Stimulated activated CD4-positive, alpha-beta T cell treated with anti-CD3 and anti-CD28 coated beads, Interleukin-4, amount 100 ng/mL, for 4 hours (primary cell): ENCODE results near the gene LYPD3.
"Not testable (repeated sequence)": the region's sequence is repeated elsewhere in the genome, so short reads cannot be mapped to it uniquely, and the experiment has no call there.

Experiments used
- DNase-seq, 2 experiments: peaks; one replicate each; pipeline ENCODE4 v3.0.0-alpha.2; 2020

LYPD3 gene

DNA sequence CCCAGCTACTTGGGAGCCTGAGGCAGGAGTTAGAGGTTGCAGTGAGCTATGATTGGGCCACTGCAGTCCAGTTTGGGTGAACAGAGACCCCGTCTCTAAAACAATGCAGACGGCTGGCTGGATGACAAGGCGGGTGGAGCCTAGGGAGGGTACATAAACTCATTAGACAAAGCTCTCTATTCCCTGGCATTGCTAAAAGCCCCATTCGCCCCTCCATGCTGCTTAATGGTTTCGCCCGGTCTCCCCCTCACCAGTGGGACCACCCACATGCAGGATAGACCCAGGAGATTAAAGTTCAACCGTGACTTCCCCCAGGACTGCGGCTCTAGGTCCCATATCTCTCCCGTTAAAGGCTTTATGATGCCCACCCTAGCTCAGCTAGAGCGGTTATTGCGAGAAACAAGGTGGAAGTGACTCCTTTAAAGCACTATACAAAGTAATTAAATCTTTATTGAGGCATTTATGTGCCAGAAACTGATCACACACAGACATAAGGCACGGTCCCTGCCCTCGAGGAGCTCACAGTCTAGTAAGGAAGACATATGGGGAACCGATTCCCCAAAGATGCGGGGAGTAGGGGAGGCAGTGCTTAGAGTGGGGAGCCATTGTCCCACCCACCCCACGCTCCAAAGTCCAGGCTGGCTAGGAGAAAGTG lies 4.9 kb downstream of the LYPD3 start:
- no peak for DNase-seq

DNA sequence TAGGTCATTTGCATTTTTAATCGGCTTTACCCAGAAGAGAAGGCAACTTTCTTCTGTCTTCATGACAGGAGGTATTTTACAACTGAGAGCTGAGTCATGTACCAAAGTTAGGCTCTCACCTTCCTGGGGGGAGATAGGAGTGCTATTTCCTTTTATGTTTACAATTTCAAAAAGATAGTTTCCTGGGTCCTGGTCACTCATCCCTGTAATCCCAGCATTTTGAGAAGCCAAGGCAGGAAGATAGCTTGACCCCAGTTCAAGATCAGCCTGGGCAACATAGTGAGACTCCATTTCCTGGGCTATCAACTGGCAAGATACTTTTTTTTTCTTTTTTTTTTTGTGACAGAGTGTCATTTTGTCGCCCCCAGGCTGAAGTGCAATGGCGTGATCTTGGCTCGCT lies 7.6 kb downstream of the LYPD3 start:
- no peak for DNase-seq

DNA sequence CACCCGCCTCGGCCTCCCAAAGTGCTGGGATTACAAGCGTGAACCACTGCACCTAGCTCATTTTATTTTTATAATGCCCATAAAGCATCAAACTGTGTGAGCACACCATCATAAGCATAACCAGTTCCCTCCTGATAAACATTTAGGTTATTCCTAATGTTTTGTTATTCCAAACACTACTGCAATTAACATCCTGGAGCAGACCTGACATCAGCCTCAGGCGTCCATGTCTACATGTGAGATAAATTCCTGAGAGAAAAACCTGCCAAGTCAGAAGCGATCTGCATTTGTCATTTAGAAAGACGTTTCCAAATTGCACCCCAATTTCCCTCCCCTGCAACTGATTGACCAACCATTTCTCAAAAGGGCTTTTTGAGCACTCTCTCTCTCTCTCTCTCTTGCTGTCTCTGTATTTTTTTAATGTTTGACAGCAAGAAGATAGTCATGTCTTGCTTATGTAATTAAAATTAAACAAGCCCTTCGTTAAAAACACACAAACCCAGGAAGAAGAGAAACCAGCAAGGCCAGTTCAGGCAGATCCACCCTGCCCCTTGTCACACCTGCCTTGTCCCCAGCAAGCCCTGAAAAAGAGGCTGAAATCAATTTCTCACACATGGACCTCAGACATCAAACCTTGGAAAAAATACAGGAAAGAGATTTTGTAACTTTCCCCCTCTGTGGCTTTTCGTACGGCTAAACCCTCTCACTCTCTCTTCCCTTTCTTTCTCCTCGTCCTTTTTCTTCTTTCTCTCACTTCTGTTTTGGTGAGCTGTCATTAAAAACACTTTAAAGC lies 9.9 kb downstream of the LYPD3 start:
- no peak for DNase-seq

DNA sequence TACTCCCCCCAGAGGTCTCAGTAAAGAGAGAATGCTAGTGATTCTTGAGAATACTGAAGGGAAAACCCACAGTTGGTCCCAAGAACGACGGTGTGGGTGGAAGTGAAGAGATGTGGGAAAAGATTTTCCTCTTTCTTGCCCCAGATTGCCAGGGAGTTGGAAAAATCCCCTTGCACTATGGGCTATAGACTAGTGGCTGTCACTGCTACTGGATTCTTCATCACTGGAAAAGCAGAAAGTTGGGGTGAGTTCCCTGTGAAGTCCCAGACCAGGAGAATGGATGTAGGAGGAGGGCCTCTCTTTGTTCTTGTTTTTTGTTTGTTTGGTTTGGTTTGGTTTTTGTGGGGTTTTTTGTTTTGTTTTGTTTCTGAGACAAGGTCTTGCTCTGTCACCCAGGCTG lies 11.4 kb downstream of the LYPD3 start:
- DNase-seq = no peak

DNA sequence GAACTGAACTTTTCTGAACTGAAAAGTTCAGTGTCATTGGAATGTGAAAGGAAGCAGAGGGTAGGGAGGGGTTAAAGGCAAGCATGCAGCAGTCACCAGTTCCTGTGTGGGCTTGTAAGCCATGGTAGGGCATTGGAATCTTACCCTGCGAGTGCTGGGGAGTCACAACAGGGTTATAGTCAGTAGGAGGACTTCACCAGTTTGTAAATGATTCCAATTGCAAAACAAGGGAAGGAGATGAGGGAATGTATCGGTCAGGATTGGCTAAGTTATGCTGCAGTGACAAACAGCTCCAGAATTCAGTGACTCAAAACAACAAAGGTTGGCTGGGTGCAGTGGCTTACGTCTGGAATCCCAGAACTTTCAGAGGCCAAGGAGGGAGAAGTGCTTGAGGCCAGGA lies 12.8 kb downstream of the LYPD3 start:
- no peak for DNase-seq

DNA sequence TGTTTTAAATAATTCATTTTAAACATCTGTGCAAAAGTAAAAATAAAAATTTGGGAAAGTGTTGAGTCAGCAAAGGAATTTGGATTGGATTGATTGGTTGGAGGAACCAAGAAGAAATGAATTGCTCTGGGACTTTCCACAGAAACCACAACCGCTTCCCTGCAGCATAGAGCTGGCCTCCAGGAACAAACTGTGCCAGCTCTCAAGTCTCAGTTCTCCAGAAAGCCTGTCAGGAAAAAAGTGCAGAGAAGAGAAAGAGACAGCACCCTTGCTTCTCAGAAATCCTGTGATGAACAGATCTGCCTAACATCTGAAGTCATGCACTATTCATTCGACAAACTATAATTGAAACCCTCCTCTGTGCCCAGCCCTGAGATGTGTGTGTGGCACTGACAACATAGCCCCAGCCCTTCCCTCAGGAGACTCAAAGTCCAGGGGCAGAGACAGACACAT lies 14.8 kb downstream of the LYPD3 start:
- DNase-seq = no peak

DNA sequence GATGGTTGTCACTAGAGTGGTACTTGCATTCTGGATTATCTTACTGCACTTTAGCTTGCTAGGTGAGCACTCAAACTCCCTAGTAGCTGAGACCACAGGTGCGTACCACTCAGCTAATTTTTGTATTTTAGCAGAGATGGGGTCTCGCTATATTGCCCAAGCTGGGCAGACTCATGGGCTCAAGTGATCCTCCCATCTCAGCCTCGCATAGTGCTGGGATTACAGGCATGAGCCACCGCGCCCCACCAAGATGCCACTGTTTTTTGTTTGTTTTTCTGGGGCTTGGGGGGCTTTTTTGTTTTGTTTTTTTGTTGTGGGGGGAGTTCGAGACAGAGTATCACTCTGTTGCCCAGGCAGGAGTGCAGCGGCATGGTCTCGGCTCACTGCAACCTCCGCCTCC lies 17.8 kb downstream of the LYPD3 start:
- DNase-seq = no peak

DNA sequence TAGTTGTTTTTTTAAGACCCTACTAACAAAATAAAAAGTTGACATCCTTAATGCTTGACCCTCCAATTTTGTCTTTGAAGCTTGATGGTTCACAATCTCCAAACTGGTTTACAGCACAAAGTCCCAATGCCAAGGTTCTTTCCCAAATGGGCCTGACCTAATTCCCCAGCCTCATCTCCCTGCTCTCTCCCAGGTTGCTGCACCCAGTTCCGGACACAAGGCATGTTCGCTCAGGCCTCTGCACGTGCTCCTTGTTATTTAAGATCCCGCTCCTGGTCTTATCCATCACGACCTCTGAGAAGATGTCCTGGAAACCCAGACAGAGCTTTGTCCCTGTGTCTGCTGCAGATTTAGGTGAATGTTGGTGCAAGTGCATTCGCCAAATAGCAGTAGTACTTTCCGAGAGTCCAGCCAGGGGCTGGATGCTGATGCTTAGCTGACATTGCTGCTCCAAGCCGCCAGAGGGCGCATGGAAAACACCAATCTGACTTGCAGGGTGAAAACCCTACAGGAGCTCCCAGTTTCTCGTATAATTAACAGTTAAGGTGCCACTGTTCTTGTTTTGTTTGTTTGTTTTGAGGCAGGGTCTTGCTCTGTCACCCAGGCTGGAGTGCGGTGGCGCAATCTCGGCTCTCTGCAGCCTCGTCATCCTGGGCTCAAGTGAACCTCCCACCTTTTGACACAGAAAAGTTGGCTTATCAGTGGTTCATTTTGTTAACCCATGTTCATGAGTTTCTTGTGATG lies 18.5 kb downstream of the LYPD3 start:
- DNase-seq = peak; percentile 74 to 75

DNA sequence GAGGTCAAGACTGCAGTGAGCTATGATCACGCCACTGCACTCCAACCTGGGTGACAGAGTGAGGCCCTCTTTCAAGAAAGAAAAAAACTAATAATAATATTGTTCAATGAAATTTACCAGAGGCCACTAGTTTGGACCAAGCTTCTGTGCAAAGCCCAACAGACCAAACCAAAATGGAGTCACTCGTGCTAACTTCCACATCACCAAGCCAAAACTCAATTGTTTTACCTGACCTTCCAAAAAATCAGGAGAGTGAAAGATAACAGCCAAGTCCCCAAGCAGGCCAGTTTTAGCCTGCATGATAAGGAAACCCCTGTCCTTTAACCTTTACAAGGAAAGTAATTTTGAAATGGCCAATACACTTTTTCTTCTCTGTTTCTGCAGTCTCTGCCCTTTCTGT lies 20.0 kb downstream of the LYPD3 start:
- no peak for DNase-seq

DNA sequence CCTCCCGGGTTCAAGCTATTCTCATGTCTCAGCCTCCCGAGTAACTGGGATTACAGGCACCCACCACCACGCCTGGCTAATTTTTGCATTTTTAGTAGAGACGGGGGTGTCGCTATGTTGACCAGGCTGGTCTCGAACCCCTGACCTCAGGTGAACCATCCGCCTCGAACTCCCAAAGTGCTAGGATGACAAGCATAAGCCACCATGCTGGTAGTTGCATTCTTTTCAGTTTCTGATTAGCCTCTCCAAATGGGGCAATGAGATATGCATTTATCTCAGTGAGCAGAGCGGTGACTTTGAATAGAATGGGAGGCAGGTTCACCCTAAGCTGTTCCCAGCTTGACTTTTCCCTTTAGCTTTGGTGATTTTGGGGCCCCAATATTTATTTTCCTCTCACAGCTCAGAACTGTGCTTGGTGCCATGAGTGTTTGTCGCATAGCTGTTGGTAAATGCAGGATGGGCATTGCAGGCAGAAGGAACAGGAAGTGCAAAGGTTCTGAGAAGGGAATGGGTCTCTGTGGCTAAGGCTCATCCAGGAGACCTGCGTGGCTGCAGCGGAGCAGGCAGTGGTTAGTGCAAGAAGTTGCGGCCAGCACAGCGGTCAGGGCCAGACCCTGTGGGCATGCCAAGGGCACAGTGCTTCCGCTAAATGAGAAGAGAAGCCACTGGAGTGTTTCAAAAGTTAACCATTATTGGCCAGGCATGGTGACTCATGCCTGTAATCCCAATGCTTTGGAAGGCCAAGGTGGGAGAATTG lies 20.7 kb downstream of the LYPD3 start:
- no peak for DNase-seq

DNA sequence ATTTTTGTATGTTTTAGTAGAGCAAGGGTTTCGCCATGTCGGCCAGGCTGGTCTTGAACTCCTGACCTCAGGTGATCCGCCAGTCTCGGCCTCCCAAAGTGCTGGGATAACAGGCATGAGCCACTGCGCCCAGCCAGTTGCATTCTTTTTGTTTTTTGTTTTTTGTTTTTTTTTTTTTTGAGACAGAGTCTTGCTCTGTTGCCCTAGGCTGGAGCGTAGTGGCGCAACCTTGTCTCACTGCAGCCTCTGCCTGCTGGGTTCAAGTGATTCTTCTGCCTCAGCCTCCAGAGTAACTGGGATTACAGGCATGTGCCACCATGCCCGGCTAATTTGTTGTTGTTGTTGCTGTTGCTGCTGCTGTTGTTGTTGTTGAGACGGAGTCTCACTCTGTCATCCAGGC lies 21.3 kb downstream of the LYPD3 start:
- not testable (repeated sequence) for DNase-seq

DNA sequence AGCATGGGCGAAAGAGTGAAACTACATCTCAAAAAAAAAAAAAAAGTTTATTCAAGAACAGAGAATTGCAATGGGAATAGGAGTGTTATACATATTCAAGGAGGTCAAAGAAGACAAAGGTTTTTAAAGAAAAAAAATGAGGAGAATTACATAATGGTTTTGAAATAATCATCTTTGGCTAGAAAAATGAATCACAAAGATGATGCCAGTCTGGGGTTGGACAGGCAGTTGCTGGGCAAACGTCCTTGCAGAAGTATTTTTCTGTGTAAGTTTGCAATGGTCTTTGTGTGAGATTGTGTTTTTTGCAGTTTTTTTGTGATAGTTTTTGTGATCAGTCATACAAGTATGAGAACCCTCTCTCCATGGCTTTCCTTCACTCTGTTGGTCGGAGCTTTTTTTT lies 23.7 kb downstream of the LYPD3 start:
- no peak for DNase-seq

DNA sequence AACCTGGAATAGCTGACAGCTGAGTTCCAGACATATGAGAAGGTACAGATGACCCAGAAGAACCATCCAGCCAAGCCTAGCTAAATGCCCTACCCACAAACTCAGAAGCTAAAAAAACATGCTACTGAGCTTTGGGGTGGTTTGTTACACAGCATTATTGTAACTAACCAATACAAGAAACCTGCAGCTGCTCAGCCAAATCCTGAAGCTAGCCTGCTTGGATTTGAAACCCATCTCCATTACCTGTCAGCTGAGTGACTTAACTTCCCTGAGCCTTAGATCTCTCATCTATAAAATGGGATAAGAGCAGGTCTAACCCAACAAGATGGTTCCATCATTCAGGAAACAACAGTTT lies 25.7 kb downstream of the LYPD3 start:
- no peak for DNase-seq

DNA sequence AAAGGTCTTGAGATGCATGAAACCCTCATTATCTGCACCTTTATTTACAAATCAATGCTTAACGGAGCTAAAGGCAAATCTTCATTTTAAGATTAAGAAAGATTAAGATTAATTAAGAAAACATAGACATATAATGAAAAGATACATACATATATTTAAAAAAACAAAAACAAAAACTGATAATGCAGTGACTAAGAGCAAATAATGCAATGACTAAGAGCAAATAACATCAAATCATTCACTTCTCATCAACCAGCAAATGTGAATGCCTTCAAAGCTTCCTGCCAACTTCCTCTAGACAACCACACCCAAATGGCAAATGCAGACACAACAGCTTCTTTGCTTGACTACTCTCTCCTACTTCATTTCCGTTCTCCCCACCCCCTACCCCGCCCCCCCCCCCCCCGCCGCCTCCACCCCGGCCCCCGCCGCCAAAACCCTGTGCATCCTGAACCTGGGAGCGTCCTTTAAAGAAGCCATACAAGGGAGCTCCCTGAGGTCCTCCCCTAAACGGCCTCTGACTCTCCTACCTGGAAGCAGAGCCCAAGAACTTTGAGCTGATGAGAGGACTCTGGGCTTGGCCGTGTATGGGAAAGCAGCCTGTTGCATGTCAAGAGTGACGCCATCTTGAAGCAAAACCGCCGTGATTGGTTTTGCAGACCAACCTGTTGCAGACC lies 26.2 kb downstream of the LYPD3 start:
- DNase-seq = peak in 1 of 2 experiments; percentile 50

DNA sequence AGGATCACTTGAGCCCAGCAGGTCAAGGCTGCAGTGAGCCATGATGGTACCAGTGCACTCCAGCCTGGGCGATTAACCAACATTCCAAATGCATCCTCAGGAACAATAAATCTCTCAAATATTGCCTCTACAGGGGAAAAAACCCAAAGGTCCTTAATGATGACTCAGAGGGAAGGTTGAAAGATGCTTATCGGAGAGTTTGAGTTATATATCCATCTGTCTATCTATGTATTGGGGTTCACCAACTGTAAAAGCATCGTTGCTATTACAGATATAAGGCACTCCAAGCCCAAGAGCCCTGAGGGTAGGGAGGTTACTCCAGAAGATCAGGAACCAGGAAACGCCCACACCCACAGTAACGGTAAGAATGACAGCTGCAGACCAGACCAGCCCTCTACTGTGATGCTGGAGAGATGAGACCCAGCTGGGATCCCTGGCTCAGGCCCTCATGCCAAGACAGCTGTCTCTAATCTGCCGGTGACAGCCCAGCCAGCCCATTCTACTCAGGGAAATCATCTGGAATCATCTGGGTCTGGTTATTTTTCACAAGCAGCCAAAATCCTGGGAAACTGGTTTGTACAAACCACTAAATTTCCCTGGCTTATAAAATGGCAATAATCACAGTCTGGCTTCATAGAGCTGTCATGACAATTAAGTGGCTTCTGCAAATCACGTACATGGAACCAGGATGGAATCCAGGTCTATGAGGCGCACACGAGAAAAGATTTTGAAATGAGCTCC lies 26.9 kb downstream of the LYPD3 start:
- DNase-seq = no peak

DNA sequence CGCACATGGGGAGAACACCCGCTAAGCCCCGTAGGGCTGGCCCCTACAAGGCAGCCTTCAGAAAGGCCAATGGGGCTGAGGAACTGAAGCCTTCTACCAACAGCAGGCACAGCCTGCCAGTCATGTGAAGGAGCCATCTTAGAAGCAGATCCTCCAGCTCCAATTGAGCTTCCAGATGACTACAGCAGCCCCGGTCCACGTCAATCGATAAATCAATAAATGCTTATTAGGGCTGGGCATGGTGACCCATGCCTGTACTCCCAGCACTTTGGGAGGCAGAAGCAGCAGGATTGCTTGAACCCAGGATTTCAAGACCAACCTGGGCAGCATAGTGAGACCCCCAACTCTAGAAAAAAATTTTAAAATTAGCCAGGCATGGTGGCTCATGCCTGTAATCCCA lies 27.7 kb downstream of the LYPD3 start:
- no peak for DNase-seq

DNA sequence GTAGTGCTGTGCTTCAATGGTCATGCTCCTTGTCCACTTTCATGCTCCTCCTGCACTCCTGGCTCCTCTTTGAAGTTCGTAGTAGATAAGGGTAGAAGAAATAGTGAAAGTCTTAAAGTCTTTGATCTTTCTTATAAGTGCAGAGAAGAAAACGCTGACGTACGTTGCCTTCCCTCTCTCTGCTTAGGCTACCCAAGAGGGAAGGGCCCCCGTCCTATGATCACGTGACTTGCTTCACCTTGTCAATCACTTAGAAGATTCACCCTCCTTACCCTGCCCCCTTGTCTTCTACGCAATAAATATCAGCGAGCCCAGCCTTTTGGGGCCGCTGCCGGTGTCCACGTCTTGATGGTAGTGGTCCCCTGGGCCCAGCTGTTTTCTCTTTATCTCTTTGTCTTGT lies 28.1 kb downstream of the LYPD3 start:
- DNase-seq = not testable (repeated sequence)

DNA sequence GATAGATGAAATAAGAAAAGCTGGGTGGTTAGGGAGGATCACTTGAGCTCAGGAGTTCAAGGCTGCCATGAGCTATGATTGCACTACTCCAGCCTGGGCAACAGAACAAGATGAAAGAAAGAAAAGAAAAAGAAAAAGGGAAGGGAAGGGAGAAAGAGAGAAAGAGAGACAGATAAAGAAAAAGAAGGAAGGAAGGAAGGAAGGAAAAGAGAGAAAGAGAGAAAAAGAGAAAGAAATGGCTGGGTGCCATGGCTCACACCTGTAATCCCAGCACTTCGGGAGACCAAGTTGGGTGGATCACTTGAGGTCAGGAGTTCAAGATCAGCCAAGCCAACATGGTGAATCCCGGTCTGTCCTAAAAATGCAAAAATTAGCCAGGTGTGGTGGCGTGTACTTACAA lies 29.6 kb downstream of the LYPD3 start:
- no peak for DNase-seq

DNA sequence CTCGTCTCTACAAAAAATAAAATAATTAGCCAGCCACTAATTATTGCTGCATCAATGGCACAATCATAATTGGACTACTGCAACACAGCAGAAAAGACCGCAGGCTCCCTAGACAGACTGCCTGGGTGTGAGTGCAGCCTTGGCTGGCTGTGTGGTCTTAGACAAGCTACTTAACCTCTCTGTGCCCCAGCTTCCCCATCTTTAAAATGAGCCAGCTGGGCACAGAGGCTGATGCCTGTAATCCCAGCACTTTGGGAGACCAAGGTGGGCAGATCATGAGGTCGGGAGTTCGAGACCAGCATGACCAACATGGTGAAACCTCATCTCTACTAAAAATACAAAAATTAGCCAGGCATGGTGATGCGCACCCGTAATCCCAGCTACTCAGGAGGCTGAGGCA lies 31.7 kb downstream of the LYPD3 start:
- no peak for DNase-seq

DNA sequence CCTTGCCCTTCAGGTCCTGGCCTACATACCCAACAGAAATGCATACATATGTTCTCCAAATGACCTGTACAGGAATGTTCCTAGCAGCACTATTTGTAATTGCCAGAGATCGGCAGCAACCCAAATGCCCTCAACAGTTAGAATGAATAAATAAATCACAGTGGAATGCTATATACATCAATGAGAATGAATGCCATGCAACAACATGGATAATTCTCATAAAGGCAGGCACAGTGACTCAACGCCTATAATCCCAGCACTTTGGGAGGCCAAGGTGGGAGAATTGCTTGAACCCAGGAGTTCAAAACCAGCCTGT lies 32.1 kb downstream of the LYPD3 start:
- no peak for DNase-seq

DNA sequence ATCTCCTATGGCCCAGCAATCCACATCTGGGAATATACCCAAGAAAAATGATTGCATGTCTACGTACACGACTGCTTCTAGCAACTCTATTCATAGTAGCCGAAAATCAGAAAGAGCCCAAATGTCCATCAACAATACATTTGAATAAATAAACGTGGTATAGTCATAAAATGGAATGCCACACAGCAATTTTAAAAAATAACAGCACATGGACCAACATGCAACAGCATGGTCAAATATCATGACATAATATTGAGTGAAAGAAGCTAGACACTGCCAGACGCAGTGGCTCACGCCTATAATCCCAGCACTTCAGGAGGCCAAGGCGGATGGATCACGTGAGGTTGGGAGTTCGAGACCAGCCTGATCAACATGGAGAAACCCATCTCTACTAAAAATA lies 34.4 kb downstream of the LYPD3 start:
- DNase-seq = no peak

DNA sequence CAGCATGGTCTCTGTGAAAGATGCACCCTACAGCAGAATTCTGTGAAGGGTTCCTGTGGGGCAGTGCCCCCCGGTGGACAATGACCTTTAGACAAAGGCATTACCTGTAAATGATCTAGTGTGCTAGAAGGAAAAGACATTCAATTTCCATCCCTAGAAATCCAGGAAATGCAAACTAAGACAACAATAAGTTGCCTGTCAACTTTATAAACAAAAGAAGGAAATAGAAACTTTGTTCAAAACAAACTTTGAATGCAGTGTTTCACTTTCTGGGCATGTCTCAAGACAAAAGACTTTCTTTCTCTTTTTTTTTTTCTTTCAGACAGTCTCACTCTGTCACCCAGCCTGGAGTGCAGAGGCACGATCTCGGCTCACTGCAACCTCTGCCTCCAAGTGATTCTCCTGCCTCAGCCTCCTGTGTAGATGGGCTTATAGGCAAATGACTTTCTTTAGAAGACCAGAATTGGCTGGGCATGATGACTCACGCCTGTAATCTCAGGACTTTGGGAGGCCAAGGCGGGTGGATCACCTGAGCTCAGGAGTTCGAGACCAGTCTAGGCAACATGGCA lies 35.2 kb downstream of the LYPD3 start:
- no peak for DNase-seq
